ENCODE data around the gene C5orf58. TPM values are rescaled to one million over a fixed set of nuclear protein-coding genes. Genes with fewer than 3 reads are reported as not detected.

C5orf58 gene
- total and polyA plus RNA-seq, 2 donors (not counting 1 experiment from before 2014, with no cell fraction given): not detected

- ChIA-PET CTCF (interaction anchor here (0.8 to 14.2 kb wide), 4 partner anchors 35 to 200 kb away, joined by 3 to 189 read pairs (median 3); no protein-coding TSS in a partner anchor), POLR2A (no interaction called here)
- Histone ChIP-seq H3K79me2 (ENCODE audit: control insufficient read depth, insufficient read depth, low read length) (no peaks in the 10 kb centered on the region), H3K4me2 (replicated peaks; ENCODE audit: low read depth, low read length, poor library complexity, severe bottlenecking) (no peak overlapping the region), H3K27ac (ENCODE audit: low read length in 2 of 2) (no peak overlapping the region), H3K4me1 (ENCODE audit: control insufficient read depth in 2 of 2, insufficient read depth in 2 of 2, low read length in 2 of 2) (no peaks in the 10 kb centered on the region), H2AFZ (ENCODE audit: insufficient read depth, low read depth, low read length, poor library complexity, severe bottlenecking) (no peak overlapping the region), H3K27me3 (replicated peaks in 1 of 4; ENCODE audit: control extremely low read depth in 1 of 4, control insufficient read depth in 3 of 4, insufficient read depth in 4 of 4, low read length in 3 of 4) (peaks cover 0 to 3% (median 1%) of the 10 kb centered on the region in 4 experiments), H3K4me3 (ENCODE audit: control extremely low read depth in 1 of 5, extremely low read depth in 1 of 5, insufficient read depth in 1 of 5, low read depth in 2 of 5, low read length in 4 of 5) (no peak overlapping the region), H3K36me3 (replicated peaks in 1 of 2; ENCODE audit: control extremely low read depth in 1 of 2, control insufficient read depth in 1 of 2, extremely low read depth in 1 of 2, insufficient read depth in 2 of 2, low read length in 1 of 2) (no peaks in the 10 kb centered on the region), H3K9me3 (ENCODE audit: control extremely low read depth in 1 of 3, control insufficient read depth in 2 of 3, insufficient read depth in 1 of 3, low read length in 2 of 3) (no peaks in the 10 kb centered on the region), H3K9ac (ENCODE audit: low read length) (no peak overlapping the region), H4K20me1 (ENCODE audit: control insufficient read depth, insufficient read depth, low read length, poor library complexity, severe bottlenecking) (no peaks in the 10 kb centered on the region)
- no peak overlapping the region for H3K4me3 Mint-ChIP-seq
- intact Hi-C loops (cut with micrococcal nuclease): no loop called here
- 100% methylated on average over 1 of the region's 2 CpGs for WGBS (ENCODE audit: insufficient coverage)
- no peaks in the 10 kb centered on the region for H3K9me3 Mint-ChIP-seq (ENCODE audit: insufficient read depth)
- peaks cover 4% of the 10 kb centered on the region for H3K27me3 Mint-ChIP-seq
- no peak overlapping the region for H3K27ac Mint-ChIP-seq
- TF ChIP-seq EZH2 (IDR thresholded peaks at IDR 0.05; ENCODE audit: borderline replicate concordance, insufficient read depth, low read depth, low read length, poor library complexity, severe bottlenecking) (no peak), CTCF (IDR thresholded peaks at IDR 0.05) (no peak)
- H3K4me1 Mint-ChIP-seq: peaks cover 8% of the 10 kb centered on the region
- ATAC-seq (ENCODE audit: low read depth): no peak
- no peak for DNase-seq
These were observed 13.2 kb upstream of the C5orf58 start for GRCh38 chr5:170219615-170220014.

- ATAC-seq (ENCODE audit: low read depth): no peak
- Histone ChIP-seq H3K27me3 (replicated peaks in 1 of 4; ENCODE audit: control extremely low read depth in 1 of 4, control insufficient read depth in 3 of 4, insufficient read depth in 4 of 4, low read length in 3 of 4) (peaks cover 0 to 3% (median 1%) of the 10 kb centered on the region in 4 experiments), H3K79me2 (ENCODE audit: control insufficient read depth, insufficient read depth, low read length) (no peaks in the 10 kb centered on the region), H2AFZ (ENCODE audit: insufficient read depth, low read depth, low read length, poor library complexity, severe bottlenecking) (no peak overlapping the region), H3K9me3 (ENCODE audit: control extremely low read depth in 1 of 3, control insufficient read depth in 2 of 3, insufficient read depth in 1 of 3, low read length in 2 of 3) (no peaks in the 10 kb centered on the region), H3K4me1 (ENCODE audit: control insufficient read depth in 2 of 2, insufficient read depth in 2 of 2, low read length in 2 of 2) (no peaks in the 10 kb centered on the region), H3K27ac (ENCODE audit: low read length in 2 of 2) (no peak overlapping the region), H3K4me3 (ENCODE audit: control extremely low read depth in 1 of 5, extremely low read depth in 1 of 5, insufficient read depth in 1 of 5, low read depth in 2 of 5, low read length in 4 of 5) (no peak overlapping the region), H3K9ac (ENCODE audit: low read length) (no peak overlapping the region), H3K4me2 (replicated peaks; ENCODE audit: low read depth, low read length, poor library complexity, severe bottlenecking) (no peak overlapping the region), H4K20me1 (ENCODE audit: control insufficient read depth, insufficient read depth, low read length, poor library complexity, severe bottlenecking) (no peaks in the 10 kb centered on the region), H3K36me3 (replicated peaks in 1 of 2; ENCODE audit: control extremely low read depth in 1 of 2, control insufficient read depth in 1 of 2, extremely low read depth in 1 of 2, insufficient read depth in 2 of 2, low read length in 1 of 2) (no peaks in the 10 kb centered on the region)
- POLR2A ChIA-PET: no interaction called here
- CTCF ChIA-PET: interaction anchor here (1.4 to 14.2 kb wide), 3 partner anchors 15 to 200 kb away, joined by 3 to 189 read pairs (median 3); no protein-coding TSS in a partner anchor
- intact Hi-C loops (cut with micrococcal nuclease): no loop called here
- H3K4me3 Mint-ChIP-seq: no peak overlapping the region
- no peak for DNase-seq
- no peak for TF ChIP-seq EZH2 (IDR thresholded peaks at IDR 0.05; ENCODE audit: borderline replicate concordance, insufficient read depth, low read depth, low read length, poor library complexity, severe bottlenecking)
- peaks cover 4% of the 10 kb centered on the region for H3K27me3 Mint-ChIP-seq
- peaks cover 8% of the 10 kb centered on the region for H3K4me1 Mint-ChIP-seq
- 62% methylated on average over 2 of the region's 2 CpGs for WGBS (ENCODE audit: insufficient coverage)
- no peaks in the 10 kb centered on the region for H3K9me3 Mint-ChIP-seq (ENCODE audit: insufficient read depth)
- H3K27ac Mint-ChIP-seq: no peak overlapping the region
These were observed 12.6 kb upstream of the C5orf58 start for GRCh38 chr5:170220191-170220590.

Data from B cell (primary cell).